ENCODE results near the gene OR51I1.

DNA sequence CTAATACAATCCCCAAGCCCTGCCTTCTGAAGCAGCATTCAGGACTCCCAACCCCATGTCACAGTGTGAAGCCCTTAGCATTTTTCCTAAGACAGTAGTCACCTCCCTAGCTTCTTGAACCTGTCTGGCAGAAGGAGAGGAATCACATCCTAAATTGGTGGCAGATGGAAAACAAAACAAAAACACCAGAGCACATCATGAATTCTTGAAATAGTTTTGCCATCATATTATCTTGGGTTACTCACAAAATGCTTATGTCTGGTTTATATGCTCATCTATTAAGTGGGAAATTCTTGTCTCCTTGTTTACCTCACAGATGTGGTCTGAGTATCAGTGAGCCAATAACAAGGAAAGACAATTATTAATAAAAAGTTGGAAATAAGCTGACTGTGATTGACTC lies 42.4 kb downstream of the OR51I1 start:
- TF ChIP-seq TAF1 (IDR thresholded peaks at IDR 0.05; ENCODE audit: borderline replicate concordance, low read depth, low read length), result no peak
- TF ChIP-seq POLR2AphosphoS5 (IDR thresholded peaks at IDR 0.05; ENCODE audit: low read depth, low read length), result no peak
- no peak for TF ChIP-seq POLR2A (IDR thresholded peaks at IDR 0.05; ENCODE audit: low read depth, low read length)
